ENCODE results near the gene CTBP1.

The CTBP1 gene

DNA sequence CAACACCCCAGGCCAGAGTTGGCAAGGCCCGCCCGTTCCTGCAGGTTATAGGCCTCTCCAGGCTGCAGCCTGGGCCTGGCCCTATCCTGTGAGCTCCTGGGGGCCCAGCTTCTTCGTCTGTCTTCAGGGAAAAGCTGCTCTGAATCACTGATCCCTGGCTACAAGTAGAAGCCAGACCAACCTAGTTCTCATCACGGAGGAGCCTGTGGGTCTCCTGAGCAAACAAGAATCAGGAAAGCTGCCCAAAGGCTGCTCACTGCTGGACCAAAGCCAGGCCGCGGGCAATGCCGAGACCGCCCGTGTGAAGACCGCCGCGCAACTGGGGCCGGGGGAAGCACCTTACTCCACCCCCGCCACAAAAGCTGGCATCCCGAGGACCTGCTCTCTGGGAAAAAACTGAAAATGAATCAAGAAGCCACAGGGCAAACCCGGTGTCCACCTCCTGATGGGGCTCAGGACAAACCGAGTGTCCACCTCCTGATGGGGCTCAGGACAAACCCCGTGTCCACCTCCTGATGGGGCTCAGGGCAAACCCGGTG is 12.8 kb downstream of the CTBP1 start:
- DNase-seq = no peak

DNA sequence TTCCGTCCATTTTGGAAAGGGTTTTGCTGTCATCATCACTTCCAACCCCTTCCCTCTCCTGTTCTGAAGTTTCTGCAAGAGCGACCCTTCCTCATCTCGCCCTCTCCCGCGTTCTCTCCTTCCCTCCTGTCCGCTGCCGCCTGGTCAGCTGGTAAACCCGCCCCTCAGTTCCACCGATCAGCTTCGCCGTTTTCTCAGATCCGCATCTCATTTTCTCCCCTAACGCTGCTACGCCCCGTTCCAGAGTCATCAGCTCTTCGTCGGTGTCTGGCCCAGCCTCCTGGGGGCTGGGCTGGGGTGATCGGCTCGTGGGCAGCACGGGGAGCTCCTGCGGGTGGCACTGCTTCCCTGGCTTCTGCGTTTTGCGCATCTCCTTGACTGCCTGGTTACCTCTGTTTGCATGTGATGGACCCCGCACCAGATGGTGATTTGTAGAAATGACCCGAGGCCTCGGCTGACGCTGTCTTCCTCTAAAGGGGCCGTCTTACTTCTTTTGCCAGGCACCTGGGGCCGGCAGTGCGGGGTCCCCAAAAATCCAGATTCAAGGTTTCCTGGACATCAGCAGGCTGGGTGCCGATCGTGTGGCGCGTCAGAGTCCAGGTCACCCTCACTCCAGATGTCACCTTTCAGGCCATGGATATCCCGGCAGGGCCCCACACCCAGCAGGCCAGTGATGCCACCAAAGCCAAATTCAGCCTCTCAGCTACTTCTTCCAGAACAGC is 13.4 kb downstream of the CTBP1 start:
- no peak for DNase-seq

DNA sequence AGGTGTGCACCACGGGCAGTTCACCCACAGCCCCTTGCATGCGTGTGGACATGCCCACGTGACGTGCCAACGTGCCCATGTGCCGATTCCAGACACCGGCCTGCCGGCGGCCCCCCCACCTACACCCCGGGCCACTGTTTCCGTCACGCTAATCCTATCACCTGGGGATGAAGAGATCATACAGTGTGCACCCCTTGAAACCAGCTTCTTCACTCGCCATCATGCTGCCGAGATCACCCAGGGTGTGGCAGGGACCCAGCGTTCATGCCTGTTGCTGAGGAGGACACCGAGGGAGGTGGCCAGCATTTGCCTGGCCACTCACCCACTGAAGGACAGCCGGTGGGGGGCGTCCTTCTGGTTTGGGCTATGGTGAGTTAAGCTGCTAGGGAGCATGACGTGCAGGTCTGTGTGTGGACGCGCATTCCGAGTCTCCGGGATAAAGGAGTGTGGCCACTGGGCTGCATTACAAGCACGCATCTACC is 14.1 kb downstream of the CTBP1 start:
- no peak for DNase-seq

DNA sequence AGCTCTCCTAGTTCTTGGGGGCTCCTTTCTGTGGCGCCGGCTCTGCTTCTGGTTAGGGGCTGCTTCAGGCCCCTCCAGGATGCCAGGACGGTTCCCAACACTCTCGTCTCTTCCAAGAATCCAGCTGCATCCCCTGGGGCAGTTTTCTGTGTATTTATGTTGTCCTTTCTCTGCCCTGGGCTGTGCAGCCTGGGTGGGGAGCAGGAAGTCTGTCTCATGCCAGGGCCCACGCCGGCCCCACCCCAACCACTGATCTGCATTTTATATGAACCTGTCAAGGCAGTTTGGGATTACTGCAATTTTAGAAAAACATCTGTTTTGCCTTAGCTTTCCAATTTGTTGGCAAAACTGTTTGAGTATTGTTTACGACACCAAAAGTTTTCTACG is 14.6 kb downstream of the CTBP1 start:
- no peak for DNase-seq

DNA sequence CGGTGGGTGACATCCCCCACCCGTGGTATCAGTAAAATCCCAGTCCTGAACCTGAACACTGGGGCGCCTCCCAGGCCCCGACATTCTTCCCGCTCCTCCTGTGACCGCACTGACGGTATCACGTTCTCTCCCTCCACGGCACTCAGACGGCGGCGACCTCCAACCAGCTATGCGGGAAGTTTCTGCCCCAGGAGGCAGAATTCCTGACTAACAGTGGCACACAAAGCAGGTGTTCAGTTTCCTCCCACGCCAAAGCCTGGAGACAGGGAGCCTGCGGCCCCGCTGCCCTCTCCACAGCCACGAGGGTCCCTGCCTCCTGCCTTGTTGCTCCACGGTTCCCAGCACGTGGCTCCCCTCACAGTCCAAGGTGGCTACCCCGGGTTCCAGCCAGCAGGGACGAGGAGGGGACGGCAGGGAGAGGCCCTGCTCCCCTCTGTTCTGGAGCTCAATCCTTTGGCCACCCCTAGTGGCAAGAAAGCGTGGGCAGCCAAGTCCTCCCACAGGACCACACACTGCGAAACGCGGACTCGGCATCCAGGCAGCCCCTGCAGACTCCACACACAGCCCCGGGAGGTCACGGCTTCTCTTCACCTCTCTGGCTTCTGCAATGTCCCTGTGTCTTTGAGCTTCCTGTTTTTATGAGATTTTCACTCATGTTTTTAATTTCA is 15.2 kb downstream of the CTBP1 start:
- no peak for DNase-seq

DNA sequence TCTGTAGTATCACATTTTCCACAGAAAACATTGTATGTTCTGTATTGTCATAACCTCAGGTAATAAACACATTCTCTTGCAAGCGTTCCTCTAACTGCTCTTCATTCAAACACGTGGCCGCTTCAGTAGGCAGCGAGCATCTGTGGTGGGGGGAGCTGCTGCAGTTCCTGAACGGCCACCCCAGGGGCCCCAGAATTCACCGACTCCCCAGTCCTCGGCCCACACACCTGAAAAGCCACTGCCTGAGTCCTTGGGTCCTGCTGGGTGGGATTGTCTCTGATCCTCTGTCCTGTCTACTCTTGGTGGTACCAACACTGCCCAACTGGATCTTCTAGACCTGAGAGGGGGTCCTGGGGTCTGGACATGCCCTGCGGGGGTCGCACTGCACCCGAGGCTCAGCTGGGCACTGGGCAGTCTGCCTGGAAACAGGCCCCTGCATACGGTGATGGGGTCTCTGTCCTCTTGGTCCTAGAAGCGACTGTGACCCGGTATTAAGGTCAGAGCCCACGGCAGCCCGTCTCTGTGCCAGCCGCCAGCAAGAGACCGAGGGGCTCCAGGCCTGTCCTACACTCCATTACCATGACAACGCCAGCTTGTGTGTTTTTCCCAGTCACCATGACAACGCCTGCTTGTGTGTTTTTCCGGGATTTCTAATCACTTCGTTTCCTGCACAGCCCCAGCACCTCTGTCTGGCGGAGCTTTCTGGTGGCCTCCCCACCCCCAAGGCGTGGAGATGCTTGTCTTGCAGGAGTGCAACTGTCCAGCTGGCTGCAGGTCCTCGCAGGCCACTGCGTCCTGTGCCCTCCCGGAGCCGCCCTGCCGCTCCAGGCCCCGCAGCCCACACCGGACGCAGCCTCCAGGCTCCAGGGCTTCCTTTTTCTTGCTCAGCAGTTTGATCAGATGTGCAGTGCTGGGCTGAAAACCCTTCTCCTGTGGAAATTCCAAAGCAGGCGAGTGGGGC is 16.0 kb downstream of the CTBP1 start:
- DNase-seq = no peak

DNA sequence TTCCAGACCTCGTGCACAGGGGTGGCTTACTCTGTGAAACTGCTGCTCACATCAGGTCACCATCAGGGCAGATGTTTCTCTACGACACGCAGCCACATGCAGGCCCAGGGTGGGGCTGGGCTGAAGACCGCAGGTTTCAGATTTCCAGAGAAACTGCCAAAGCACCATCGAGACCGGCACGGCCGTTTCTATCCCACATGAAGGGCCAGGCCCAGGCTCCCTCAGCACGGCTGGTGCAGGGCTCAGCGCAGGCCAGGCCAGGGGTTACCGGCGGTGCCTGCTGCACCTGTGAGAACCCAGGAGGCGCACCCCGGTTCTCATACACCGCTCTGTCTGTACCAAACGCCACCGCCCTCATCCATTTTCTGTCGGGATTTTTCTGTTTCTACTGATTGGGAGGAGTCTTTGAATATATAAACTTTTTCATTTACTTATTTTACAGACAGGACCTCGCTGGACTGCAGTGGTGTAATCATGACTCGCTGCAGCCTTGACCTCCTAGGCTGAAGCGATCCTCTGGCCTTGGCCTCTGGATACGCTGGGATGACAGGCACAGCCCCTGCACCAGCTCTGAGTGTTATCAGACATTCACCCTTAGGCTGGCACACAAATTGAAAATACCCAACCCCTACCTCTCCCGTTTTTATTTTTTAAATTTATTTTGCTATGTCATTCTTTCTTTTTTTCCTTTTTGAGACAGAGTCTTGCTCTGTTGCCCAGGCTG is 17.1 kb downstream of the CTBP1 start:
- DNase-seq = no peak

DNA sequence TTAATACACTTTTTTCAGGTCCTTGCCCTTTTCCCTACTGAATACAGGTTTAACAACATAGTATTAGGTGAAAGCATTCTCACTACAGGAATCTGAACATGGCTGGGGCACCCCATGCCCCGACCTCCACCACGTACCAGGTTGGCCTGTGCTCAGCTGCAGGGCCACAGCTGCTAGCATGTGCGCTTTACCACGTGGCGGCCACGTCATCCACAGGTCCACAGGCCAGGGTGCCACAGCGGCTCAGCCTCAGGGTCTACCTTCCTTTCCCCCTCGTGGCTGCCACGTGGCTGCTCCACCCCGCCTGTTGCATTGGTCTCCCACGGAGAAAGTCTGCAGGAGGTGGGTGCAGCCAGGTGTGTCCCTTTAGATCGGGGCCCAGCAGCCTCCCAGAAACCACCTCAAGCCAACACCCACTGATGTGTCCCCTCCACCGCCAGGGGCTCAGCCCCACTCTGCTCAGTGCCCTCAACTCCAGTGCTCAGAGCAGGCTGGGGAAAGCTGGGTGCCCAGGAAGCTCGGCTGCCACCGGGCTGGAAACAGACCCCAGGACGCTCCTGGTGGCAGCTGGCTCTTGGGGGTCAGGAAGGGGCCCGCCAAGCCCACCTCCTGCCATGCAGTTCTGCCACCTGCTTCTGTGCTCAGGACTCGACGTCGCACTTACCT is 17.8 kb downstream of the CTBP1 start:
- DNase-seq = no peak

DNA sequence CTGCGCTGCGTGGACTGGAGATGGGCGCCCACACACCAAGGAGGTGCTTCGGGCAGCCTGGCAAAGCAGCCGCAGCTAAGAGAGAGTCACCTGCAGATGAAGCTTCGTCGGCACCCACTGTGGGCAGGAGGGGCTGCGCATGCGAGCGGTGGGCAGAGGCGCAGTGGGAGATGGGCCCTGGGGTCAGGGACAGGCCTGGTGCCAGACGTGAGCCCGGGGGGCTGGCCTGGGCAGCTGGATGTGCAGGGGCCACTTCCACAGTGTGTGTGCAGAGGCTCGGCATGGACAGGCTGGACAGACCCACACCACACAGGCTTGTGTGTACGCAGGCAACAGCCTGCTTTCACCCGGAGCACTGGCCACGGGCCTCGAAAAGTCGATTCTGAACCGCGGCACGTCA is 18.6 kb downstream of the CTBP1 start:
- DNase-seq = no peak

DNA sequence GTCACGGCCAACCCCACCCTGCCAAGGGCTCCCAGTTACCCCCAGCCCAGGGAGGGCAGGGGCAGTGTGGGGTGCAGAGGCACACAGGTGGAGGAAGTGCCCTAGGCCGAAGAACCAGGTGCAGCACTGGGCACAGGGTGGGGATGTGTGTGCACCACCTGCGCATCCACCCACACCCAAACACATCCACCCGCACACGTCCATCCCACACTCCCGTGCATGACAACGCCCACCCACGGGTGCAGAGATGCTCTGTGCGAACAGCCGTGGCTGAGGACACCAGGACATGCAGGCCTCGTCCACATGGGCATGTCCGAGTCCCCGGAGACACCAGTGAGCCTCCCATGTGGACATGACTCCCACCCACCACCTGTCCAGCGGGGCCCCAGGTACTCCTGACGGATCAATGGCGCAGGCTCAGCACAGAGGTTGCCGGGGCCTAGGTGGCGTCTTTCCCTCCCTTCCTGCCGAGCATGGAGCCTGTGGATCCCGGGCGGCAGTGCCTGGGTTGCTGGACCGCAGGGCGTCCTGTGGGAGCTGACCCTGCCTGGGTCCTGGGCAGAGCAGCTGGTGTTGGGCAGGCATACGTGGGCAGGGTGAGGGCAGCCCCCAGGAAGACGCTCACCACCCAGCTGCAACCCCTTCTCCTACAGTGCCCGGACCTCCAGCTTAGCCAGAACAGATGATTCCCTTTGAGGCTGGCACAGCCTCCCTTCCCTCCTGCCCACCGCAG is 19.6 kb downstream of the CTBP1 start:
- no peak for DNase-seq

DNA sequence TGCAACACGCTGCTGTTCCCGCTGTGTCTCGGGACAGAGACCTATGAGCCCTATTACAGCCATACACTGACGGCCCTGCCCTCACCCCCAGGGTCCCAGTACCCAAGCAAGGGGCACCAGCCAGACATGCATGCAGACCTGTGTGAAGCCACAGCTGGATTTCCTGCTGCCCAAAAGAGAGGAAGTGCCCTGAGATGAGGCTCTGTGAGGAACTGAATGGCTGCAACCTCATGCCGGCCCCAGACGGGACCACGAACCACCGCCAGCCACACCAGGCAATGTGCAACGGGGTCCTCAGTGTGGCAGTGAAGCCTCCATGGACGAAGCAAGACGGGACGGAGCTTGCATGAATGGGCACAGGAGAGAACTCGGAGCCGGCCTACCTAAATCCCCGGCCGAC is 21.1 kb downstream of the CTBP1 start:
- DNase-seq = no peak

DNA sequence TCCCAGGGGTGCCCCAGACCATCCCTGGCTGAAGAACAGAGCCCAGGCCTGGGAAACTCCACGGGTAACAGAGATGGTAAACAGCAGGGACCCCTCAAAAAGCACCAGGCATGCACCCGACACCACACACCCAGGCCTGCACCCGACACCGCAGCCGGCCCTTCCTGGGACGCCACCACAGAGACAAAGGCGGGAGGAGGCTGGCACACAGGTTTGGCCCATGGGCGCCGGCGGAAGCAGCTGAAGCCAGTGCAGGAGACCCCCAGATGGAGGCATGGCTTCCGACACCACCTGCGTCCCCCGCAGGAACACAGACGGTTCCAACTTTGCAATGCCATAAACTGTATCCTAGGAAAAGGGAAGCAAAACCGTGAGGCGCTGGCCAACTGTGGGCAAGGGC is 22.3 kb downstream of the CTBP1 start:
- no peak for DNase-seq

DNA sequence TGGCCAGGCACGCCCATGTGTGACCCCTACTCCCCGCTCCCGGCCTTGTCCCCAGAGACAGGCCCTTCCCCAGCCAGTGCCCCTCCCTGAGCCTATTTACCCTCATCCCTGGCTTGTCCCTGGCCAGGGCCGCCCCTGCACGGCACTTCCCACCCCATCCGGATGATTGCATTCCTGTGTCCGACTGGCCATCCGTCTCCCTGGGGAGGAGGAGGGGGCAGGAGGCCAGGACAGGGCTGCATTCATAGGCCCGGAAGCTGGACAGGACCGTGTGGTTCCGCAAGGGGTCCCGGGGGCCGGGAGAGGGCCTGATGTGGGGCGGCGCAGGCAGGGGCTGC is 22.8 kb downstream of the CTBP1 start:
- DNase-seq = no peak

DNA sequence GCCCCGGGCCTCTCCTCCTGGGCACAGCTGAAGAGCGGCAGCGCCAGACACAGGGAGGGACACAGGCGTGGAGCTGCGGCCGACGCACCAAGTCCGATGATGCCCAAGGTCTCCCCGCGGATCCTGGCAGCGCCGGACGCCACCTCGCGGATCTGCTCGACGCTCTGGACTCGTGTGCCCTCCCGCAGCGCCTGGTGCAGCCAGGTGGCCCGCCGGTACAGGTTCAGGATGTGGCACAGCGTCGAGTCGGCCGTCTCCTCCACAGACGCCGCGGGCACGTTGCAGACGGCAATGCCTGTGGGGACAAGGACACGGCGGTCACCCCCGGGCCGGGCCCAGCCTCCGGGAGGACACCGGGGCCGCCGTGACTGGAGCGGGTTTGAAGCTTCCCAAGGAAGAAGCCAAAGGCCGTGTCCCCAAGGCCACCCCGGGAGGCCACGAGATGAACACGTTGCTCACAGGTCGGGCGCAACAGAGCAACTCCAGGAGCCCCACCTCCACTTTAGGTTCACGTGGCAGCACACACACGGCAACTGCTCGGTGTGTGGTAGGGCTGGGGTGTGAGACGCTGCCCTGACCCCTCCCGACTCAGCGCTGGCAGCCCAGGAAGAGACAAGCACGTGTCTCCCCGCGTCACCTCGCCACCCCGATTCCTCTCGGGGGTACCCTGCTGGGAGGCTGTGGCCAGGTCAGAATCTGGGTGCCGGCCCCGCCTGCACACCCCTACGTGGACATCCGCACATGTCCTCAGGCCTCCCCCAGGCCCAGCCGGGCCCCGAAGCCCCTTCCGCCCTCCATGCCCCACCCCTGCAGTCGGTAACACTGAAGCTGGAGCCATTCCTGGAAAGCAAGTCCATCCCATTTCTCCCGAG is 23.4 kb downstream of the CTBP1 start:
- DNase-seq = no peak

DNA sequence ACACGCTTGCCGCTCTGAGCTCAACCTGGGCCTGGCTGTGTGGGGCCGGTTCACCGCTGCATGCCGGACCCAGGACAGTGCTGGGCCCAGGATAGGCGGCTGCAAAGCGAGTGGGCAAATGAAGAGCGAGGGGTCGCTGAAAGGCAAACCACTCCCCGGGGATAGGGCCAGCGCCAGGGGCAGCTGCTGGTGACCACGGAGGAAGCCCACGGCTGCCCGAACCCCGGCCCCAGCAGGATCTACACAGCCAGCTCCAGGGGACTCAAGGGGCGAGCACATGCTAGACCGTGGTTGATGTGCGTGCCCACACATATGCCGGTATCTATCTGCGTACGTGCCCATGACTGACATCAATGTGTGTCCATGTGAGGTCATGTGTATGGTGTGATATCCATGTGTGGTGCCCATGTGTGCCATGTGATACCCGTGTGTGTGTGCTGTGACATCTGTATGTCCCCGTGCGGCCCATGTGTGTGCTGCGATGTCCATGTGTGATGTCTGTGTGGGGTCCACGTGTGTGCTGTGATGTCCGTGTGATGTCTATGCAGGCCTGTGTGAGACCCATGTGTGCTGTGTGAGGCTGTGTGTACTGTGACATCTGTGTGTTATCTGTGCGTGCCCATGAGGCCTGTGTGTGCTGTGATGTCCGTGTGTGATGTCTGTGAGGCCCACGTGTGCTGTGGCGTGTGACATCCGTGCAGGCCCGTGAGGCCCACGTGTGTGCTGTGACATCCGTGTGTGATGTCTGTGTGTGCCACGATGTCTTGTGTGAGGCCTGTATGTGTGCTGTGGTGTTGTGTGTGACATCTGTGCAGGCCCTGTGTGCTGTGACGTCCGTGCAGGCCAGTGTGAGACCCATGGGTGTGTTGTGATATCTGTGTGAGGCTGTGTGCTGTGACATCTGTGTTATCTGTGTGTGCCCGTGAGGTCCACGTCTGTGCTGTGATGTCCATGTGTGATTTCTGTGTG is 24.8 kb downstream of the CTBP1 start:
- DNase-seq = no peak

DNA sequence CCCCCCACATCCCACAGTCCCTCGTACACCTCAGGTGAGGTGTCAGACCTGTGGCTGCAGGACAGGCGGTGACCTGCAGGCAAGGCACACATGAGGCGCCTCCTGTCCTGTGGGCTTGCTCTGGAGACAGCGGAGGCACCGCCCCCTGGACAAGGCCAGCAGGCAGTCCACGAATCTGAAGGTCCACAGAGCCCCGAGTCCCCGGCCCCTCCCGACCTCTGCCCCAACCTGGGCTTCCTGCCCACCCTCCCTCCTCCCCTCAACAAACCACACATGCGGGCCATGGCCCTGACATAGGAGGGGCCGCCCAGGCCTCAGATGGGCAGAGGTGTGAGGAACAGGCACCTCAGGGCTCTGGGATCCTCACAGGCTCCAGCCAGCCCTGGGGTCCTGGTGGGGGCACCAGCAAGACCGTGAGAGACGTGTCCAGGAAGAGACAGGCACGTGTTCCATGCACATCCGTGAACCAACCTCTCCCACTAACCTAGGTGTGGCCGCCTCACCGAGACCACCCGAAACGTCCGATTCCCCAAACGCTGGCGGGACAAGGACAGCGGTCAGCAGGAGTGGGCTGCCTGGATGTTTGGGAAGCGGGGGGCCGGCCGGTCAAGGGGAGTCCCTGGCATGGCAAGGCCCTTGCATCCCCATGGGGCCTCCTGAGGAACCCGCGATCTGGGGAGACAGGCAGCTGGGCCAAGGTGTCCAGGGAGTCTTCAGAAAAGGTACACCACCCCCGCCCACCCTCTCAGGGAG is 25.8 kb downstream of the CTBP1 start:
- DNase-seq = no peak

DNA sequence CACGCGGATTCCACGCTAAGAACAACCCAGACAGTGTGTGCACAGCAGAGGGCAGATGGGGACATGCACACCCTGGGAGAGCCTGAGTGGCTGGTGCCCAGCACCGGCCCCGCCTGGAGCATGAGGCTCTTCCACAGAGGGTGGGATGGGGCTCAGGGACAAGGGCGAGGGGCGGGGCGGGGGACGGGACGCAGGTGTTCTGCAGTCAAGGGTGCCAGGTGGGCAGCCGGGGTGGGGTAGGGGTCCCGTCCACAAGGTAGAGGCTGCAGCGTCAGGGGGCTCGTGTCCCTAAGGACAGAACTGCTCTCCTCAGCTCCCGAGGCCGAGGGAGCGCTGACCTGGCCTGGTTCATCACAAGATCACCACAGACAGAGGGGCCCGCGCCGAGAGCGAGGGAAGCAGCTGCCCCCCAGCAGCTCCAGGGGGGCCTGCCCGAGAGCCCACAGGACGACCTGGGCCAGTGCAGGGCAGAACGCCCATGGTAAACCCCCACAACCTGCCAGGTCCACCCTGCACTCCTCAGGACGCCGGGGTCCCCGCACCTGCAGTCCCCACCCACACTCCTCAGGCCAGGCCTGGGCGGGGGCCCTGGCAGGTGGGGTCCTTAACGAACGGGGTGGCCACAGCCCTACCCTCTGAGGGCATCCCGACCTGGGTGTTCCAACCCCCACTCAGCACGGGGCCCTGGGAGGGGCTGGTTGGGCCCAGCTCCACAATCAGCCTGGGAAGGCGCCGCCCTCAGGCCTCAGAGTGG is 26.7 kb downstream of the CTBP1 start:
- DNase-seq = no peak
